ENCODE data around the gene LDB2. TPM values are rescaled to one million over a fixed set of nuclear protein-coding genes. Genes with fewer than 3 reads are reported as not detected.

LDB2 gene
- total and polyA plus RNA-seq, 2 experiments from 2014 or later, result 48.6 to 80.1 TPM

DNA sequence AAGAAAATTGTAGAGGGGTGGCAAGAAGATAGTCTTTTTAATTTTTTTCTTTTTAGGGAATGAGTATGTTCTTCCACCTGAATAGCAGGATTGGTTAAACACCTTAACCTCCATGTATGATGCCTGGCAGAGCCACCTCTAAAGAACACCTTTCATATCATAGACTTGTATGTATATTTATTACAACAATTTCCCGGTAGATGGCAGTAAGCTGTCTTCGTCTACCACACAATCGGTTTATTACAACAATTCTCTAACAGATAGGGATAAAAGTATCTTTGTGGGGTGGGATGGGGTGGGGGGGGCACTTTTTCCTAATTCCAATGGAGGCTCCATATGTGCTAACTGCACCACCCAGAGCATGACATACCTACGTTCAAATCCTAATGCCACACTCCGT is 255.5 kb downstream of the LDB2 start (continued):
- TF ChIP-seq, protein P1, sequence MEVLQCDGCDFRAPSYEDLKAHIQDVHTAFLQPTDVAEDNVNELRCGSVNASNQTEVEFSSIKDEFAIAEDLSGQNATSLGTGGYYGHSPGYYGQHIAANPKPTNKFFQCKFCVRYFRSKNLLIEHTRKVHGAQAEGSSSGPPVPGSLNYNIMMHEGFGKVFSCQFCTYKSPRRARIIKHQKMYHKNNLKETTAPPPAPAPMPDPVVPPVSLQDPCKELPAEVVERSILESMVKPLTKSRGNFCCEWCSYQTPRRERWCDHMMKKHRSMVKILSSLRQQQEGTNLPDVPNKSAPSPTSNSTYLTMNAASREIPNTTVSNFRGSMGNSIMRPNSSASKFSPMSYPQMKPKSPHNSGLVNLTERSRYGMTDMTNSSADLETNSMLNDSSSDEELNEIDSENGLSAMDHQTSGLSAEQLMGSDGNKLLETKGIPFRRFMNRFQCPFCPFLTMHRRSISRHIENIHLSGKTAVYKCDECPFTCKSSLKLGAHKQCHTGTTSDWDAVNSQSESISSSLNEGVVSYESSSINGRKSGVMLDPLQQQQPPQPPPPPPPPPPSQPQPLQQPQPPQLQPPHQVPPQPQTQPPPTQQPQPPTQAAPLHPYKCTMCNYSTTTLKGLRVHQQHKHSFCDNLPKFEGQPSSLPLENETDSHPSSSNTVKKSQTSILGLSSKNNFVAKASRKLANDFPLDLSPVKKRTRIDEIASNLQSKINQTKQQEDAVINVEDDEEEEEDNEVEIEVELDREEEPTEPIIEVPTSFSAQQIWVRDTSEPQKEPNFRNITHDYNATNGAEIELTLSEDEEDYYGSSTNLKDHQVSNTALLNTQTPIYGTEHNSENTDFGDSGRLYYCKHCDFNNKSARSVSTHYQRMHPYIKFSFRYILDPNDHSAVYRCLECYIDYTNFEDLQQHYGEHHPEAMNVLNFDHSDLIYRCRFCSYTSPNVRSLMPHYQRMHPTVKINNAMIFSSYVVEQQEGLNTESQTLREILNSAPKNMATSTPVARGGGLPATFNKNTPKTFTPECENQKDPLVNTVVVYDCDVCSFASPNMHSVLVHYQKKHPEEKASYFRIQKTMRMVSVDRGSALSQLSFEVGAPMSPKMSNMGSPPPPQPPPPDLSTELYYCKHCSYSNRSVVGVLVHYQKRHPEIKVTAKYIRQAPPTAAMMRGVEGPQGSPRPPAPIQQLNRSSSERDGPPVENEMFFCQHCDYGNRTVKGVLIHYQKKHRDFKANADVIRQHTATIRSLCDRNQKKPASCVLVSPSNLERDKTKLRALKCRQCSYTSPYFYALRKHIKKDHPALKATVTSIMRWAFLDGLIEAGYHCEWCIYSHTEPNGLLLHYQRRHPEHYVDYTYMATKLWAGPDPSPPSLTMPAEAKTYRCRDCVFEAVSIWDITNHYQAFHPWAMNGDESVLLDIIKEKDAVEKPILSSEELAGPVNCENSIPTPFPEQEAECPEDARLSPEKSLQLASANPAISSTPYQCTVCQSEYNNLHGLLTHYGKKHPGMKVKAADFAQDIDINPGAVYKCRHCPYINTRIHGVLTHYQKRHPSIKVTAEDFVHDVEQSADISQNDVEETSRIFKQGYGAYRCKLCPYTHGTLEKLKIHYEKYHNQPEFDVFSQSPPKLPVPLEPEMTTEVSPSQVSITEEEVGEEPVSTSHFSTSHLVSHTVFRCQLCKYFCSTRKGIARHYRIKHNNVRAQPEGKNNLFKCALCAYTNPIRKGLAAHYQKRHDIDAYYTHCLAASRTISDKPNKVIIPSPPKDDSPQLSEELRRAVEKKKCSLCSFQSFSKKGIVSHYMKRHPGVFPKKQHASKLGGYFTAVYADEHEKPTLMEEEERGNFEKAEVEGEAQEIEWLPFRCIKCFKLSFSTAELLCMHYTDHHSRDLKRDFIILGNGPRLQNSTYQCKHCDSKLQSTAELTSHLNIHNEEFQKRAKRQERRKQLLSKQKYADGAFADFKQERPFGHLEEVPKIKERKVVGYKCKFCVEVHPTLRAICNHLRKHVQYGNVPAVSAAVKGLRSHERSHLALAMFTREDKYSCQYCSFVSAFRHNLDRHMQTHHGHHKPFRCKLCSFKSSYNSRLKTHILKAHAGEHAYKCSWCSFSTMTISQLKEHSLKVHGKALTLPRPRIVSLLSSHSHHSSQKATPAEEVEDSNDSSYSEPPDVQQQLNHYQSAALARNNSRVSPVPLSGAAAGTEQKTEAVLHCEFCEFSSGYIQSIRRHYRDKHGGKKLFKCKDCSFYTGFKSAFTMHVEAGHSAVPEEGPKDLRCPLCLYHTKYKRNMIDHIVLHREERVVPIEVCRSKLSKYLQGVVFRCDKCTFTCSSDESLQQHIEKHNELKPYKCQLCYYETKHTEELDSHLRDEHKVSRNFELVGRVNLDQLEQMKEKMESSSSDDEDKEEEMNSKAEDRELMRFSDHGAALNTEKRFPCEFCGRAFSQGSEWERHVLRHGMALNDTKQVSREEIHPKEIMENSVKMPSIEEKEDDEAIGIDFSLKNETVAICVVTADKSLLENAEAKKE (CRISPR knock-in tag; IDR thresholded peaks at IDR 0.05), result no peak
- TF ChIP-seq NANOG (IDR thresholded peaks at IDR 0.05; ENCODE audit: borderline replicate concordance) (no peak), POLR2AphosphoS5 (IDR thresholded peaks at IDR 0.05; ENCODE audit: low read depth) (no peak)

DNA sequence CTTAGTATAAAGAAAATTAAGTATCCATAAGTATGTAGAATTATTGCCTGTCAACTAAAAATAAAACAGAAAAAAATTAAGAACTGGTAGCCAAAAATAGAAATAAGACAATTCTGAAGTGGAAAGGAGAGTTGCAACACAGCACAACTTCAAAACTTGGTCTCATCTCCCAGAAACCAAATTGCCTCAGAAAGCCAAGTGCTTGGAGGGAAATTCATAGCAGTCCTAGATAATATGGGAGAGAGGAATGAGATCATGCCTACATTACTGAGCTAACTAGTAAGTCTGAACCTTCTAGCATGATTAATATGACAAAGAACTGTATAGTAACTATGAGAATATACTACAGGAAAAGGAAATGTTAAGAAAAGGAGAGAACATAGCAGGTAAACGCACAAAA is 256.5 kb downstream of the LDB2 start:
- ATAC-seq (no peak), DNase-seq (ENCODE audit: low spot score) (no peak)
- no peaks in the 10 kb centered on the region for H4K20me1 ChIP-seq (replicated peaks; ENCODE audit: insufficient read depth)
- no peak overlapping the region for H3K4me3 Mint-ChIP-seq
- H3K4me3 ChIP-seq, result no peak overlapping the region
- H3F3A ChIP-seq (replicated peaks; ENCODE audit: low read depth), result no peaks in the 10 kb centered on the region
- H3K9me2 ChIP-seq (ENCODE audit: insufficient read depth), result no peaks in the 10 kb centered on the region
- no peak overlapping the region for H3K4me2 ChIP-seq
- H3K4me1 Mint-ChIP-seq, result peaks cover 19% of the 10 kb centered on the region
- no peaks in the 10 kb centered on the region for H3K36me3 Mint-ChIP-seq (ENCODE audit: low read depth)
- no peak overlapping the region for H2AFZ ChIP-seq
- H3K27ac Mint-ChIP-seq, result no peak overlapping the region
- no peaks in the 10 kb centered on the region for H3K27me3 Mint-ChIP-seq (ENCODE audit: insufficient read depth, low read depth, poor library complexity)
- H3K27ac ChIP-seq (ENCODE audit: low read depth), result no peak overlapping the region
- H3K27me3 ChIP-seq (ENCODE audit: insufficient read depth), result no peaks in the 10 kb centered on the region
- H3K9me3 Mint-ChIP-seq, result no peaks in the 10 kb centered on the region
- H3K79me2 ChIP-seq (replicated peaks; ENCODE audit: insufficient read depth), result no peaks in the 10 kb centered on the region
- no peaks in the 10 kb centered on the region for H3K36me3 ChIP-seq (ENCODE audit: insufficient read depth)
- H3K4me1 ChIP-seq (ENCODE audit: insufficient read depth), result peaks cover 11% of the 10 kb centered on the region
- TF ChIP-seq, protein P2, sequence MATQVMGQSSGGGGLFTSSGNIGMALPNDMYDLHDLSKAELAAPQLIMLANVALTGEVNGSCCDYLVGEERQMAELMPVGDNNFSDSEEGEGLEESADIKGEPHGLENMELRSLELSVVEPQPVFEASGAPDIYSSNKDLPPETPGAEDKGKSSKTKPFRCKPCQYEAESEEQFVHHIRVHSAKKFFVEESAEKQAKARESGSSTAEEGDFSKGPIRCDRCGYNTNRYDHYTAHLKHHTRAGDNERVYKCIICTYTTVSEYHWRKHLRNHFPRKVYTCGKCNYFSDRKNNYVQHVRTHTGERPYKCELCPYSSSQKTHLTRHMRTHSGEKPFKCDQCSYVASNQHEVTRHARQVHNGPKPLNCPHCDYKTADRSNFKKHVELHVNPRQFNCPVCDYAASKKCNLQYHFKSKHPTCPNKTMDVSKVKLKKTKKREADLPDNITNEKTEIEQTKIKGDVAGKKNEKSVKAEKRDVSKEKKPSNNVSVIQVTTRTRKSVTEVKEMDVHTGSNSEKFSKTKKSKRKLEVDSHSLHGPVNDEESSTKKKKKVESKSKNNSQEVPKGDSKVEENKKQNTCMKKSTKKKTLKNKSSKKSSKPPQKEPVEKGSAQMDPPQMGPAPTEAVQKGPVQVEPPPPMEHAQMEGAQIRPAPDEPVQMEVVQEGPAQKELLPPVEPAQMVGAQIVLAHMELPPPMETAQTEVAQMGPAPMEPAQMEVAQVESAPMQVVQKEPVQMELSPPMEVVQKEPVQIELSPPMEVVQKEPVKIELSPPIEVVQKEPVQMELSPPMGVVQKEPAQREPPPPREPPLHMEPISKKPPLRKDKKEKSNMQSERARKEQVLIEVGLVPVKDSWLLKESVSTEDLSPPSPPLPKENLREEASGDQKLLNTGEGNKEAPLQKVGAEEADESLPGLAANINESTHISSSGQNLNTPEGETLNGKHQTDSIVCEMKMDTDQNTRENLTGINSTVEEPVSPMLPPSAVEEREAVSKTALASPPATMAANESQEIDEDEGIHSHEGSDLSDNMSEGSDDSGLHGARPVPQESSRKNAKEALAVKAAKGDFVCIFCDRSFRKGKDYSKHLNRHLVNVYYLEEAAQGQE (IDR thresholded peaks at IDR 0.05; ENCODE audit: unreplicated experiment), result no peak
- TF ChIP-seq JUNB (IDR thresholded peaks at IDR 0.05; ENCODE audit: unreplicated experiment) (no peak), POLR2AphosphoS5 (IDR thresholded peaks at IDR 0.05; ENCODE audit: low read depth) (no peak), EZH2phosphoT487 (IDR thresholded peaks at IDR 0.05; ENCODE audit: unreplicated experiment) (no peak), CREB1 (CRISPR knock-in tag; IDR thresholded peaks at IDR 0.05; ENCODE audit: low read depth) (no peak), ZNF331 (CRISPR knock-in tag; IDR thresholded peaks at IDR 0.05; ENCODE audit: low read depth) (no peak), NANOG (IDR thresholded peaks at IDR 0.05; ENCODE audit: borderline replicate concordance) (no peak)
